Mucosa of rectum (tissue), 2 donors: ENCODE data around the gene PLEKHD1.
"Not testable (repeated sequence)": the region's sequence is repeated elsewhere in the genome, so short reads cannot be mapped to it uniquely, and the experiment has no call there.

ENCODE experiments used
- H3K27ac ChIP-seq, 2 donors: one replicate each; pipeline ENCODE4 v1.7.0; 2013; ENCODE audit warnings: inconsistent platforms in 2 of 2, low read depth in 2 of 2, low read length in 2 of 2
- H3K27me3 ChIP-seq, 2 donors: one replicate each; pipeline ENCODE4 v1.7.0; 2013; ENCODE audit warnings: low read length in 2 of 2; ENCODE audit not compliant: control insufficient read depth in 2 of 2, insufficient read depth in 2 of 2
- H3K36me3 ChIP-seq, 2 donors: one replicate each; pipeline ENCODE4 v1.7.0; 2013; ENCODE audit warnings: low read length in 2 of 2; ENCODE audit not compliant: control insufficient read depth in 2 of 2, insufficient read depth in 2 of 2
- H3K4me1 ChIP-seq, 2 donors: one replicate each; pipeline ENCODE4 v1.7.0; 2013; ENCODE audit warnings: low read length in 2 of 2, mild to moderate bottlenecking in 1 of 2; ENCODE audit not compliant: control insufficient read depth in 2 of 2, insufficient read depth in 2 of 2
- H3K4me3 ChIP-seq, 2 donors: one replicate each; pipeline ENCODE4 v1.7.0; 2013; ENCODE audit warnings: low read length in 2 of 2
- H3K9ac ChIP-seq, 2 donors: one replicate each; pipeline ENCODE4 v1.7.0; 2013; ENCODE audit warnings: low read length in 2 of 2, low read depth in 1 of 2, mild to moderate bottlenecking in 1 of 2
- H3K9me3 ChIP-seq, 2 donors: one replicate each; pipeline ENCODE4 v1.7.0; 2013; ENCODE audit warnings: low read length in 2 of 2; ENCODE audit not compliant: control insufficient read depth in 2 of 2
- donor health status: healthy.
- donor health status: Normal muscosa, but diverticular disease.

The PLEKHD1 gene

DNA sequence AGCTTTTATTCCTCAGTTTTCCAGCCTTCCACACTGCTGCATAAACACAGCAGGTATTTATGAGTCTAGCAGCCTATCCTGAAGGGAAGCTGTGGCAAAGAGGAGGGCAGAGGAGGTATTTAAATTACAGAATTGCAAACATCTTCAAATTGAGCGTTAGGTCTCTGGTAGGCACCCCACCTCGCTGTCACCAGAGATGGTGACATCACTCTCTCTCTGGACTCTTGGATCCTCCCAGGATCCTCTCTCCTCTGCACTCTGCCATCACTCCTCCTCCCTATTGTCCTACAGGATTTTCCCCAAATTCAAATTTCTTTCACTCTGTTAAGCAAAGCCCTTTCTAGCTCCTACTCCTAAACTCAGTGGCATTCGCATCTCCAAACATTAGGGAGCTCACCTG lies 6.7 kb downstream of the PLEKHD1 start:
- Histone ChIP-seq H3K36me3 (no peaks in the 10 kb centered on the region), H3K9me3 (no peaks in the 10 kb centered on the region), H3K27me3 (peaks cover 7 to 19% of the 10 kb centered on the region in 2 donors), H3K4me3 (no peak overlapping the region), H3K4me1 (no peaks in the 10 kb centered on the region), H3K27ac (no peak overlapping the region), H3K9ac (no peak overlapping the region)

DNA sequence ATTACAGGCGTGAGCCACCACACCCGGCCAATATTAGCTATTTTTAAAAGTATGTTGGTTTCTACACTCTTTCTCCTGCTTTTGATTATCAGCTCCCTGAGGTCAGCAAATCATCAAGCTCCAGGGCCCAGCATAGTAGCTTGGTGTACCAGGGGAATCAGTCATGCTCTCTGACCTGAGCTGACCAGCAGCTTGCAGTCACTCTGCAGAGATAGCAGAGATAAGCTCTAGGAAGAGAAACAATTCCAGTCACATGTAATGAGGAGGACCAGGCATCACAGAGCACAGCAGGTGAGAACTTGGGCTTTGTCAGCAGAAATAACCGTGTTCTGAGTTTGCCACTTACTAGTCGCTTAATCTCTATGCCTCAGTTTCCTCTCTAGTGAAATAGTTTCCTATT lies 8.5 kb downstream of the PLEKHD1 start:
- H3K9me3 ChIP-seq, result no peaks in the 10 kb centered on the region
- no peak overlapping the region for H3K4me3 ChIP-seq
- H3K27ac ChIP-seq, result no peak overlapping the region
- H3K36me3 ChIP-seq, result no peaks in the 10 kb centered on the region
- no peak overlapping the region for H3K9ac ChIP-seq
- H3K27me3 ChIP-seq, result peaks cover 0 to 10% of the 10 kb centered on the region in 2 donors
- H3K4me1 ChIP-seq, result no peaks in the 10 kb centered on the region

- no peaks in the 10 kb centered on the region for H3K9me3 ChIP-seq
- H3K36me3 ChIP-seq, result no peaks in the 10 kb centered on the region
- peaks cover 0 to 4% of the 10 kb centered on the region in 2 donors for H3K27me3 ChIP-seq
- H3K4me3 ChIP-seq, result no peak overlapping the region
- no peaks in the 10 kb centered on the region for H3K4me1 ChIP-seq
- no peak overlapping the region for H3K27ac ChIP-seq
- no peak overlapping the region for H3K9ac ChIP-seq
Measured at GRCh38 chr14:69493791-69494190, 9.3 kb downstream of the PLEKHD1 start.

GRCh38 chr14:69495341-69495921 lies 10.9 kb downstream of the PLEKHD1 start:
- peaks cover 0 to 4% of the 10 kb centered on the region in 2 donors for H3K27me3 ChIP-seq
- no peak overlapping the region for H3K9ac ChIP-seq
- H3K36me3 ChIP-seq, result no peaks in the 10 kb centered on the region
- no peak overlapping the region for H3K27ac ChIP-seq
- H3K4me3 ChIP-seq, result no peak overlapping the region
- no peaks in the 10 kb centered on the region for H3K9me3 ChIP-seq
- no peaks in the 10 kb centered on the region for H3K4me1 ChIP-seq

- not testable (repeated sequence) for H3K4me3 ChIP-seq, H3K36me3 ChIP-seq, H3K27ac ChIP-seq, H3K27me3 ChIP-seq, H3K4me1 ChIP-seq, H3K9ac ChIP-seq, H3K9me3 ChIP-seq
Measured at GRCh38 chr14:69497866-69498265, 13.3 kb downstream of the PLEKHD1 start.

- not testable (repeated sequence) for H3K9me3 ChIP-seq, H3K27me3 ChIP-seq, H3K9ac ChIP-seq, H3K4me1 ChIP-seq, H3K36me3 ChIP-seq, H3K27ac ChIP-seq, H3K4me3 ChIP-seq
Measured at GRCh38 chr14:69498286-69498685, 13.8 kb downstream of the PLEKHD1 start.

DNA sequence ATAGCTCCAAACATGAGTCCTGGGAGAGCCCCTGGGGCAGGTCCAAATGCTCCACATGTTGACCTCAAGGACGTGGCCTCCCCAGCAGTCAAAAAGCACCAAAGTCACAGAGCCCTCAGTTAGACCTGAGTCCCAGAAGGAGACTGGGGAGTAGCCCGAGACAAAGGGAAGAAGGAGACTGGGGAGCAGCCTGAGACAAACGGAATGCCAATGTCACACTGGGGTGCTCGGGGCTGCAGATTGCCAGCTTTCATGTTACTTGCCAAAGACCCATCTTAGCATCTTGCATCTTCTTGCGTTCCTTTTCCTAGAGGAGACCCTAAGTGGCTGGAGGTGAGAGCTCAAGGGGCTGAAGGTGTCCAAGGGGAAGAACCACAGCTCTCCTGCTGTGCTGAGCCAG lies 14.9 kb downstream of the PLEKHD1 start:
- Histone ChIP-seq H3K4me1 (no peaks in the 10 kb centered on the region), H3K9ac (no peak overlapping the region), H3K36me3 (no peaks in the 10 kb centered on the region), H3K9me3 (no peaks in the 10 kb centered on the region), H3K4me3 (no peak overlapping the region), H3K27ac (no peak overlapping the region), H3K27me3 (peaks cover 0 to 2% of the 10 kb centered on the region in 2 donors)

DNA sequence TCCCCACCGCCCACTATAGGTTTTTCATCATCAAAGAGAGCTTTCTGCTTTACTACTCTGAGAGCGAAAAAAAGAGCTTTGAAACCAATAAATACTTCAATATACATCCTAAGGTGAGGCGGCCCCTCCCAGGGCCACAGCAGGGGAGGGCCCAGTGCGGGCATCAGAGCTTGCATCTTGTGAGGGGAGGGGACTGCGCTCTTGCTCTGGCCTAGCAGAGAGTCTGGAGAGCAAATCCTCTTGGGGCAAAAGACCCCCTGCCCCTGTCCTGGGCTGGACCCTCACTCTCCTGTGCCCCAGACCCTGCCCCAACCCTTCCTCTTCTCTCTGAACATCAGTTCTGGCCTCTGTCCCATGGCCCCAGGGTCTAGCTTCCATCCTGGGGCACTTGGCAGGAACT lies 15.6 kb downstream of the PLEKHD1 start:
- Histone ChIP-seq H3K27me3 (peaks cover 0 to under 1% of the 10 kb centered on the region in 2 donors), H3K4me3 (no peak overlapping the region), H3K9ac (no peak overlapping the region), H3K27ac (no peak overlapping the region), H3K36me3 (no peaks in the 10 kb centered on the region), H3K4me1 (no peaks in the 10 kb centered on the region), H3K9me3 (no peaks in the 10 kb centered on the region)

DNA sequence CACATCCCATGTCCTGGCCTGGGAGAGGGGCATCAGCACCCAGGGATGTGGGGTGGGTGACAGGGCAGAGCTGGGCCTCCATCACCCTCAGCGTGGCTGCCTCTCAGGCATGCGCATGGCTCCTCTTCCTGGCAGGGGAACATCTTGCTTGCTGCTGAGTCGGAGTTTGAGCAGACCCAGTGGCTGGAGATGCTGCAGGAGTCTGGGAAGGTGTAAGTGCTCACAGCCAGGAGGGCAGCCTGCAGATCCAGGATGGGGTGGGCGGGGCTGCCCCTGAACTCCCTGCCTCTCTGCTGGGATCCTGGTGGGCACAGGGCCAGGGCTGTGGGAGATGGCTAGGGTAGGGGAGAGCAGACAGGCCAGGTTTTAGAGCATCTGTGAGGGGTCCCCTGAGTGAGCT lies 16.2 kb downstream of the PLEKHD1 start:
- Histone ChIP-seq H3K9me3 (no peaks in the 10 kb centered on the region), H3K27me3 (no peaks in the 10 kb centered on the region), H3K4me1 (no peaks in the 10 kb centered on the region), H3K27ac (no peak overlapping the region), H3K36me3 (no peaks in the 10 kb centered on the region), H3K4me3 (no peak overlapping the region), H3K9ac (no peak overlapping the region)

- Histone ChIP-seq H3K27me3 (no peaks in the 10 kb centered on the region), H3K27ac (no peak overlapping the region), H3K36me3 (no peaks in the 10 kb centered on the region), H3K9me3 (no peaks in the 10 kb centered on the region), H3K4me3 (no peak overlapping the region), H3K4me1 (no peaks in the 10 kb centered on the region), H3K9ac (no peak overlapping the region)
Measured at GRCh38 chr14:69501423-69501838, 16.9 kb downstream of the PLEKHD1 start.

GRCh38 chr14:69504775-69505174 lies 20.2 kb downstream of the PLEKHD1 start:
- Histone ChIP-seq H3K9me3 (no peaks in the 10 kb centered on the region), H3K27ac (no peak overlapping the region), H3K9ac (no peak overlapping the region), H3K4me1 (no peaks in the 10 kb centered on the region), H3K27me3 (no peaks in the 10 kb centered on the region), H3K4me3 (no peak overlapping the region), H3K36me3 (no peaks in the 10 kb centered on the region)
